Measurements from ENCODE around the gene ERICH4. TPM values are rescaled to one million over a fixed set of nuclear protein-coding genes. Genes with fewer than 3 reads are reported as not detected.

Gene ERICH4
- total RNA-seq, 1 experiment from 2014 or later = not detected

DNA sequence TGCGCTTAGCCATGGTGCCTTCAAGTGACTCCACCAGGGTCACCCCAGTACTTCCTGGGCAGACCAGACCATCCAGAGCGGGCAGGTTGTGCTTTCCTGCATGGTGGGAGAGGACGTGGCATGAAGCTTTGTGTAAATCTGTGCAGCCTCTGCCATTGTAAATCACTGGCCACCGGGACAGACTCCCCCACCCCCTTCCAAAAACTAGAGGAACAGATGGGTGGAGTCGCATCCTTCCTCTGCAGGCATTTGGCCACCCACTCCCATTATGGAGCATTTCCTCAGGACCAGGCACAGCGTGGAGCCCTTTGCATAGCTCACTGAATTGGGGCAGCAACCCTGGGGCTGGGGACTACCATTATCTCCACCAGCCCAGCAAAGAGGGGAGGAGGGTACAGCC is 37.2 kb upstream of the ERICH4 start:
- Histone ChIP-seq H3K9ac (ENCODE audit: low read length) (no peak overlapping the region), H4K20me1 (ENCODE audit: insufficient read depth) (no peaks in the 10 kb centered on the region), H3K27ac (ENCODE audit: low read depth, low read length) (no peak overlapping the region), H3K79me2 (ENCODE audit: insufficient read depth, low read length) (no peaks in the 10 kb centered on the region), H3K4me1 (ENCODE audit: control insufficient read depth in 1 of 2, insufficient read depth in 2 of 2, low read length in 2 of 2) (peaks cover 10 to 11% of the 10 kb centered on the region in 2 experiments; a peak in 3 of 4 replicates), H3K4me3 (replicated peaks in 1 of 2; ENCODE audit: low read depth in 1 of 2, low read length in 2 of 2) (no peak overlapping the region), H3K9me2 (ENCODE audit: insufficient read depth) (no peaks in the 10 kb centered on the region), H3K36me3 (ENCODE audit: control insufficient read depth in 1 of 2, insufficient read depth in 2 of 2, low read length in 2 of 2) (0 out of 4 replicates have a peak, but pooled peaks cover 0 to 3% of the 10 kb centered on the region in 2 experiments), H3K4me2 (ENCODE audit: low read length) (no peak overlapping the region), H3K27me3 (ENCODE audit: insufficient read depth, low read length) (no peaks in the 10 kb centered on the region), H2AFZ (ENCODE audit: low read depth, low read length, poor library complexity, severe bottlenecking) (no peak overlapping the region), H3K9me3 (ENCODE audit: control insufficient read depth in 1 of 2, insufficient read depth in 1 of 2, low read depth in 1 of 2, low read length in 2 of 2) (no peaks in the 10 kb centered on the region)
- TF ChIP-seq, protein P1, sequence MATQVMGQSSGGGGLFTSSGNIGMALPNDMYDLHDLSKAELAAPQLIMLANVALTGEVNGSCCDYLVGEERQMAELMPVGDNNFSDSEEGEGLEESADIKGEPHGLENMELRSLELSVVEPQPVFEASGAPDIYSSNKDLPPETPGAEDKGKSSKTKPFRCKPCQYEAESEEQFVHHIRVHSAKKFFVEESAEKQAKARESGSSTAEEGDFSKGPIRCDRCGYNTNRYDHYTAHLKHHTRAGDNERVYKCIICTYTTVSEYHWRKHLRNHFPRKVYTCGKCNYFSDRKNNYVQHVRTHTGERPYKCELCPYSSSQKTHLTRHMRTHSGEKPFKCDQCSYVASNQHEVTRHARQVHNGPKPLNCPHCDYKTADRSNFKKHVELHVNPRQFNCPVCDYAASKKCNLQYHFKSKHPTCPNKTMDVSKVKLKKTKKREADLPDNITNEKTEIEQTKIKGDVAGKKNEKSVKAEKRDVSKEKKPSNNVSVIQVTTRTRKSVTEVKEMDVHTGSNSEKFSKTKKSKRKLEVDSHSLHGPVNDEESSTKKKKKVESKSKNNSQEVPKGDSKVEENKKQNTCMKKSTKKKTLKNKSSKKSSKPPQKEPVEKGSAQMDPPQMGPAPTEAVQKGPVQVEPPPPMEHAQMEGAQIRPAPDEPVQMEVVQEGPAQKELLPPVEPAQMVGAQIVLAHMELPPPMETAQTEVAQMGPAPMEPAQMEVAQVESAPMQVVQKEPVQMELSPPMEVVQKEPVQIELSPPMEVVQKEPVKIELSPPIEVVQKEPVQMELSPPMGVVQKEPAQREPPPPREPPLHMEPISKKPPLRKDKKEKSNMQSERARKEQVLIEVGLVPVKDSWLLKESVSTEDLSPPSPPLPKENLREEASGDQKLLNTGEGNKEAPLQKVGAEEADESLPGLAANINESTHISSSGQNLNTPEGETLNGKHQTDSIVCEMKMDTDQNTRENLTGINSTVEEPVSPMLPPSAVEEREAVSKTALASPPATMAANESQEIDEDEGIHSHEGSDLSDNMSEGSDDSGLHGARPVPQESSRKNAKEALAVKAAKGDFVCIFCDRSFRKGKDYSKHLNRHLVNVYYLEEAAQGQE (IDR thresholded peaks at IDR 0.05; ENCODE audit: low read depth) = no peak
- TF ChIP-seq CBX3 (IDR thresholded peaks at IDR 0.05; ENCODE audit: low read depth) (no peak), SP1 (IDR thresholded peaks at IDR 0.05; ENCODE audit: low read depth) (no peak), SIN3A (IDR thresholded peaks at IDR 0.05; ENCODE audit: low read depth) (no peak), EGR1 (IDR thresholded peaks at IDR 0.05; ENCODE audit: low read depth) (no peak), POLR2AphosphoS5 (IDR thresholded peaks at IDR 0.05; ENCODE audit: low read depth, low read length) (no peak), POLR2A (IDR thresholded peaks at IDR 0.05; ENCODE audit: borderline replicate concordance, extremely low read depth, insufficient read depth, insufficient read length) (no peak), EZH2 (IDR thresholded peaks at IDR 0.05) (no peak), JUND (IDR thresholded peaks at IDR 0.05) (no peak), CEBPB (IDR thresholded peaks at IDR 0.05; ENCODE audit: low read depth) (no peak), EZH2phosphoT487 (IDR thresholded peaks at IDR 0.05; ENCODE audit: borderline replicate concordance) (no peak), SRF (IDR thresholded peaks at IDR 0.05; ENCODE audit: low read depth) (no peak), YY1 (IDR thresholded peaks at IDR 0.05; ENCODE audit: extremely low read depth, insufficient replicate concordance, low read depth, low read length) (no peak), TCF7L2 (IDR thresholded peaks at IDR 0.05; ENCODE audit: borderline replicate concordance, extremely low read depth, insufficient read depth, insufficient read length) (no peak)
- TF ChIP-seq, protein P2, sequence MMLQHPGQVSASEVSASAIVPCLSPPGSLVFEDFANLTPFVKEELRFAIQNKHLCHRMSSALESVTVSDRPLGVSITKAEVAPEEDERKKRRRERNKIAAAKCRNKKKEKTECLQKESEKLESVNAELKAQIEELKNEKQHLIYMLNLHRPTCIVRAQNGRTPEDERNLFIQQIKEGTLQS (IDR thresholded peaks at IDR 0.05) = no peak
- TF ChIP-seq, protein P3, sequence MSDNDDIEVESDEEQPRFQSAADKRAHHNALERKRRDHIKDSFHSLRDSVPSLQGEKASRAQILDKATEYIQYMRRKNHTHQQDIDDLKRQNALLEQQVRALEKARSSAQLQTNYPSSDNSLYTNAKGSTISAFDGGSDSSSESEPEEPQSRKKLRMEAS (IDR thresholded peaks at IDR 0.05) = no peak
- TF ChIP-seq, protein P4, sequence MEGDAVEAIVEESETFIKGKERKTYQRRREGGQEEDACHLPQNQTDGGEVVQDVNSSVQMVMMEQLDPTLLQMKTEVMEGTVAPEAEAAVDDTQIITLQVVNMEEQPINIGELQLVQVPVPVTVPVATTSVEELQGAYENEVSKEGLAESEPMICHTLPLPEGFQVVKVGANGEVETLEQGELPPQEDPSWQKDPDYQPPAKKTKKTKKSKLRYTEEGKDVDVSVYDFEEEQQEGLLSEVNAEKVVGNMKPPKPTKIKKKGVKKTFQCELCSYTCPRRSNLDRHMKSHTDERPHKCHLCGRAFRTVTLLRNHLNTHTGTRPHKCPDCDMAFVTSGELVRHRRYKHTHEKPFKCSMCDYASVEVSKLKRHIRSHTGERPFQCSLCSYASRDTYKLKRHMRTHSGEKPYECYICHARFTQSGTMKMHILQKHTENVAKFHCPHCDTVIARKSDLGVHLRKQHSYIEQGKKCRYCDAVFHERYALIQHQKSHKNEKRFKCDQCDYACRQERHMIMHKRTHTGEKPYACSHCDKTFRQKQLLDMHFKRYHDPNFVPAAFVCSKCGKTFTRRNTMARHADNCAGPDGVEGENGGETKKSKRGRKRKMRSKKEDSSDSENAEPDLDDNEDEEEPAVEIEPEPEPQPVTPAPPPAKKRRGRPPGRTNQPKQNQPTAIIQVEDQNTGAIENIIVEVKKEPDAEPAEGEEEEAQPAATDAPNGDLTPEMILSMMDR (IDR thresholded peaks at IDR 0.05 in 2 of 3, conservative IDR thresholded peaks at IDR 0.05 in 1 of 3; ENCODE audit: borderline replicate concordance in 1 of 3, insufficient read depth in 1 of 3, low read depth in 2 of 3, low read length in 2 of 3) = no peak
- ChIA-PET CTCF (no interaction called here), POLR2A (no interaction called here), RAD21 (ENCODE audit: low non-redundant PET in 1 of 2, low total read pairs in 2 of 2, uncharacterized antibody in 2 of 2, unreplicated experiment in 2 of 2) (no interaction called here)
- intact Hi-C loops (cut with micrococcal nuclease) = no loop called here
- no TSS peak for BruUV-seq (replicated peaks)
- ATAC-seq = no peak
- no peak for DNase-seq (ENCODE audit: low read depth, low spot score)

All from HCT116 (cell line).